Left renal cortex interstitium (tissue), 4 donors: ENCODE measurements around the gene COX6A2. TPM values are rescaled to one million over a fixed set of nuclear protein-coding genes. Genes with fewer than 3 reads are reported as not detected.

Source experiments
- polyA plus RNA-seq, 4 donors: library from polyadenylated mRNA; unstranded; fragments of 120-200 nt; gene quantifications; one replicate each; pipeline ENCODE4 v1.2.1, GENCODE V29; 2013; ENCODE audit not compliant: insufficient read length in 4 of 4

The COX6A2 gene
- polyA plus RNA-seq, 4 donors: 0.59 to 1.6 (median 1.2) TPM

Other genes starting within 250 kb of the COX6A2 start
- gene FUS, start 248.2 kb downstream of the COX6A2 start, polyA plus RNA-seq: 100 to 1,000 TPM; 571 to 934 (median 698) TPM
- gene PYCARD, start 225.6 kb downstream of the COX6A2 start, polyA plus RNA-seq: 10 to 100 TPM in 2 of 4 donors, 1 to 10 TPM in 2; 7.5 to 17.9 (median 10.9) TPM
- under 1 TPM; 0.05 to 0.17 (median 0.09) TPM for gene TRIM72, start 214.2 kb downstream of the COX6A2 start, polyA plus RNA-seq
- gene PYDC1, start 211.2 kb downstream of the COX6A2 start, polyA plus RNA-seq: not detected
- gene ITGAM, start 168.4 kb downstream of the COX6A2 start, polyA plus RNA-seq: 1 to 10 TPM; 1.5 to 3.2 (median 2.6) TPM
- gene ITGAX, start 73.2 kb downstream of the COX6A2 start, polyA plus RNA-seq: 1 to 10 TPM in 1 of 4 donors, under 1 TPM in 3; 0.30 to 1.3 (median 0.55) TPM
- under 1 TPM; 0.06 to 0.43 (median 0.21) TPM for gene ITGAD, start 35.0 kb downstream of the COX6A2 start, polyA plus RNA-seq
- gene ZNF843, start 14.4 kb upstream of the COX6A2 start, polyA plus RNA-seq: 1 to 10 TPM; 3.1 to 3.5 (median 3.5) TPM
- gene ARMC5, start 31.1 kb upstream of the COX6A2 start, polyA plus RNA-seq: 10 to 100 TPM in 3 of 4 donors, 1 to 10 TPM in 1; 9.5 to 17.5 (median 14.8) TPM
- gene TGFB1I1, start 43.8 kb upstream of the COX6A2 start, polyA plus RNA-seq: 10 to 100 TPM; 36.1 to 57.8 (median 49.3) TPM
- gene SLC5A2, start 54.8 kb upstream of the COX6A2 start, polyA plus RNA-seq: 10 to 100 TPM; 37.3 to 72.3 (median 54.2) TPM
- gene RUSF1, start 80.0 kb upstream of the COX6A2 start, polyA plus RNA-seq: 100 to 1,000 TPM in 1 of 4 donors, 10 to 100 TPM in 3; 70.2 to 103 (median 87.8) TPM
- gene AHSP, start 99.5 kb upstream of the COX6A2 start, polyA plus RNA-seq: 10 to 100 TPM in 1 of 4 donors, 1 to 10 TPM in 3; 3.9 to 29.0 (median 6.7) TPM